K562 (cell line): ENCODE measurements around the gene SYNE1. TPM values are rescaled to one million over a fixed set of nuclear protein-coding genes. Genes with fewer than 3 reads are reported as not detected.
"Not testable (repeated sequence)": the region's sequence is repeated elsewhere in the genome, so short reads cannot be mapped to it uniquely, and the experiment has no call there.

Experiments used
- ATAC-seq: fragments of 200-7000 bp; cut with Tn5 transposase; 3 replicates; pipeline ENCODE4 v1.9.1; 2020; ENCODE audit warnings: moderate library complexity
- BruUV-seq: library from RNA; stranded (reverse); fragments of 400-500 nt; replicated peaks from 2 replicates; lab custom pipeline; 2021; lab: Mats Ljungman, UMichigan
- CTCF ChIA-PET: fragments of 300-600 bp; formaldehyde crosslinking; extraction: SDS; loops from one replicate; lab custom pipeline; 2021; ENCODE audit warnings: low intra/inter-chr PET ratio; lab: Yijun Ruan, JAX
- POLR2A ChIA-PET: fragments of 300-600, 350-650 bp; sonication (Branson Sonifier 250); formaldehyde crosslinking; extraction: SDS; loops from one replicate; lab custom pipeline; 2021; ENCODE audit warnings: antibody characterized with exemption, inconsistent platforms; lab: Yijun Ruan, JAX
- DNase-seq, 4 experiments: peaks; one replicate each; pipeline versions ENCODE4 v3.0.0 to v3.0.0-alpha.2; 2011 to 2018; ENCODE audit warnings: low spot score in 3 of 4, mixed read lengths in 3 of 4; ENCODE audit errors: extremely low read depth in 1 of 4
- FAIRE-seq: peaks from 2 replicates; lab custom pipeline; 2011; peaks lifted over from hg19 to GRCh38; lab: Jason Lieb, UNC
- H2AFZ ChIP-seq: 2 replicates; pipeline ENCODE4 v1.6.0; 2011; ENCODE audit warnings: low read depth, low read length, control low read depth, inconsistent platforms
- H3K27ac ChIP-seq: fragments of 200-600 bp; 3 replicates; pipeline ENCODE4 v1.8.0; 2011; ENCODE audit warnings: low read depth, mild to moderate bottlenecking, control low read depth, inconsistent platforms, low read length, moderate library complexity, mixed read lengths; ENCODE audit errors: extremely low read depth
- H3K27me3 ChIP-seq, 2 experiments: fragments of 300-600 bp in 1 of 2; 2 replicates in 1 of 2; 3 replicates in 1 of 2; pipeline versions ENCODE4 v1.6.0 to v1.8.0; 2011; ENCODE audit warnings: inconsistent platforms in 2 of 2, low read length in 2 of 2, mild to moderate bottlenecking in 1 of 2, mixed read lengths in 1 of 2, moderate library complexity in 1 of 2; ENCODE audit not compliant: control insufficient read depth in 2 of 2, insufficient read depth in 2 of 2
- H3K36me3 ChIP-seq: fragments of 300-600 bp; 3 replicates; pipeline ENCODE4 v1.8.0; 2011; ENCODE audit warnings: mild to moderate bottlenecking, low read length, inconsistent platforms; ENCODE audit not compliant: control insufficient read depth, insufficient read depth
- H3K4me1 ChIP-seq, 2 experiments: fragments of 200-600 bp in 1 of 2; replicated peaks in 1 of 2; 2 replicates in 1 of 2; 3 replicates in 1 of 2; pipeline versions ENCODE4 v1.5.1 to v1.8.0; 2011; ENCODE audit warnings: inconsistent platforms in 2 of 2, low read length in 2 of 2, mild to moderate bottlenecking in 1 of 2, mixed read lengths in 1 of 2, moderate library complexity in 1 of 2; ENCODE audit not compliant: control insufficient read depth in 2 of 2, insufficient read depth in 2 of 2
- H3K4me2 ChIP-seq: 2 replicates; pipeline ENCODE4 v1.6.1; 2011; ENCODE audit warnings: low read length, control low read depth, inconsistent platforms, mixed read lengths; ENCODE audit not compliant: insufficient read depth
- H3K4me3 ChIP-seq: fragments of 200-600 bp; sonication (generic), shearing (Covaris generic); 2 replicates; pipeline ENCODE4 v1.5.1; 2016; ENCODE audit warnings: control low read depth, inconsistent platforms
- H3K79me2 ChIP-seq: fragments of 200-600 bp; 3 replicates; pipeline ENCODE4 v1.8.0; 2011; ENCODE audit warnings: low read length, inconsistent platforms; ENCODE audit not compliant: control insufficient read depth, insufficient read depth
- H3K9ac ChIP-seq, 2 experiments: 2 replicates each; pipeline versions ENCODE4 v1.6.0 to v1.6.1; 2011; ENCODE audit warnings: low read depth in 2 of 2, low read length in 2 of 2, control low read depth in 1 of 2, inconsistent platforms in 1 of 2, mild to moderate bottlenecking in 1 of 2, mixed read lengths in 1 of 2; ENCODE audit not compliant: insufficient read depth in 1 of 2
- H3K9me1 ChIP-seq: one replicate; pipeline ENCODE4 v1.6.0; 2011; ENCODE audit warnings: inconsistent platforms, mild to moderate bottlenecking, low read length, moderate library complexity; ENCODE audit not compliant: control insufficient read depth, insufficient read depth
- H3K9me3 ChIP-seq: replicated peaks from 2 replicates; pipeline ENCODE4 v1.5.1; 2011; ENCODE audit warnings: low read depth, low read length, inconsistent platforms; ENCODE audit not compliant: control insufficient read depth, insufficient read depth
- H4K20me1 ChIP-seq: replicated peaks from 2 replicates; pipeline ENCODE4 v1.6.1; 2011; ENCODE audit warnings: low read length, inconsistent platforms, mixed read lengths; ENCODE audit not compliant: control insufficient read depth, insufficient read depth
- HCFC1 ChIP-seq: IDR thresholded peaks from 2 replicates; pipeline ENCODE4 v1.6.1; 2012; ENCODE audit warnings: low read depth, low read length, improper control_type of control experiment
- HDAC1 ChIP-seq, 2 experiments: fragments of 450-650 bp; IDR thresholded peaks; 2 replicates each; pipeline ENCODE4 v1.6.1; 2016 to 2017; ENCODE audit warnings: inconsistent platforms in 1 of 2, mild to moderate bottlenecking in 1 of 2, moderate library complexity in 1 of 2
- HNRNPLL ChIP-seq: fragments of 200-400 bp; formaldehyde crosslinking; IDR thresholded peaks from 2 replicates; pipeline ENCODE4 v1.6.1; 2017; ENCODE audit warnings: low read length, low read depth, mild to moderate bottlenecking; ENCODE audit not compliant: poor library complexity, severe bottlenecking
- MAFG ChIP-seq: fragments of 450-650 bp; conservative IDR thresholded peaks from 2 replicates; pipeline ENCODE4 v1.6.1; 2016; ENCODE audit warnings: missing genetic modification characterization, missing compliant biosample characterization
- NFIX ChIP-seq: fragments of 250-450 bp; sonication (Bioruptor Pico); IDR thresholded peaks from 2 replicates; pipeline ENCODE4 v1.4.0; 2020; ENCODE audit warnings: low read depth, mild to moderate bottlenecking, moderate library complexity
- ZNF589 ChIP-seq: fragments of 200-800 bp; sonication (Bioruptor generic); IDR thresholded peaks from 2 replicates; pipeline ENCODE4 v1.6.1; 2016; ENCODE audit warnings: low read depth, missing genetic modification characterization, missing compliant biosample characterization
- WGBS: fragments of 100-300 bp; shearing (Covaris generic); methylation state at CpG from one replicate; pipeline ENCODE4 v1.1.6; 2016; ENCODE audit warnings: low coverage, mixed read lengths; ENCODE audit not compliant: insufficient coverage; ENCODE audit errors: missing lambda C conversion rate; 5-methylcytosine and 5-hydroxymethylcytosine counted together
- in situ Hi-C: fragments of 300-500 bp; cut with MboI; formaldehyde crosslinking; loops from 4 replicates; pipeline ENCODE4 v1.15.0; 2018; ENCODE audit warnings: inconsistent platforms, mixed read lengths
- intact Hi-C: fragments of 100-400 bp; cut with micrococcal nuclease; formaldehyde crosslinking; loops from 2 replicates; pipeline ENCODE4 v1.14.2; 2022
- polyA plus RNA-seq, 8 experiments: library from polyadenylated mRNA; depleted of rRNA in 4 of 8; stranded (reverse) in 5 of 8; unstranded in 3 of 8; fragments of >200 nt; fragmentation: Nextera tagmentation in 2 of 8; fragmentation: Illumina TruSeq in 1 of 8; extraction: Ambion mirVana in 2 of 8; extraction: Trizol in 1 of 8; gene quantifications; 2 replicates each; pipeline versions ENCODE4 v1.2.1 to v1.2.3, GENCODE V29; 2011 to 2014; ENCODE audit warnings: inconsistent platforms in 1 of 8, missing spikeins in 1 of 8
- total RNA-seq, 7 experiments: library from RNA; depleted of rRNA in 6 of 7; stranded (reverse); fragments of >200 nt in 6 of 7; fragmentation: Illumina TruSeq in 2 of 7; extraction: Trizol in 2 of 7; gene quantifications; 2 replicates each; pipeline versions ENCODE4 v1.2.1 to v1.2.3, GENCODE V29; 2011 to 2021; ENCODE audit warnings: low replicate concordance in 1 of 7
- TF ChIP-seq, protein P1 (sequence below): sonication (generic); formaldehyde crosslinking; IDR thresholded peaks from 2 replicates; pipeline ENCODE4 v1.8.1; 2023; ENCODE audit warnings: mild to moderate bottlenecking, missing genetic modification reagents, moderate library complexity
- TF ChIP-seq, protein P2 (sequence below): sonication (generic); formaldehyde crosslinking; IDR thresholded peaks from 2 replicates; pipeline ENCODE4 v1.8.0; 2023; ENCODE audit warnings: mild to moderate bottlenecking, missing genetic modification reagents
- TF ChIP-seq, protein P3 (sequence below): fragments of 450-650 bp; IDR thresholded peaks from 2 replicates; pipeline ENCODE4 v1.6.1; 2018; ENCODE audit warnings: mild to moderate bottlenecking, low read depth; ENCODE audit not compliant: partially characterized antibody
- TF ChIP-seq, protein P4 (sequence below), 2 experiments: fragments of 250-450 bp in 1 of 2; fragments of 450-650 bp in 1 of 2; sonication (Bioruptor Pico) in 1 of 2; IDR thresholded peaks; 2 replicates each; pipeline versions ENCODE4 v1.6.1 to v1.8.0; 2016 to 2021; ENCODE audit warnings: mild to moderate bottlenecking in 2 of 2, moderate library complexity in 2 of 2, missing compliant biosample characterization in 1 of 2, missing genetic modification characterization in 1 of 2

The SYNE1 gene
- total and polyA plus RNA-seq, 9 of the 15 experiments (the other 6 are each of a cell fraction or from before 2014, with no cell fraction given), result under 0.01 to 0.42 (median 0.08) TPM; not detected in 1

DNA sequence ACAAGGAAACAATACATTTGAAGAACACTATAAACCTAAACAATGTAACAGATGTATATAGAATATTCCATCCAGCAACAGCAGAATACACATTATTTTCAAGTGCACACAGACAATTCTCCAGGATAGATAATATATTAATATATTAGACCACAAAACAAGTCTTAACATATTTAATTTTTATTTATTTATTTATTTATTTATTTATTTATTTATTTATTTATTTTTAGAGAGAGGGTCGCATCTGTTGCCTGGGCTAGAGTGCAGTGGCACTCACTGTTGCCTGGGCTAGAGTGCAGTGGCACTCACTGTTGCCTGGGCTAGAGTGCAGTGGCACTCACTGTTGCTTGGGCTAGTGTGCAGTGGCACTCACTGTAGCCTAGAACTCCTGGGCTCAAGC, 78.4 kb downstream of the SYNE1 start:
- CTCF ChIA-PET, H3K4me2 ChIP-seq, H3K27me3 ChIP-seq, H2AFZ ChIP-seq, BruUV-seq, H3K79me2 ChIP-seq, H4K20me1 ChIP-seq, H3K36me3 ChIP-seq, in situ Hi-C loops, H3K4me3 ChIP-seq, H3K4me1 ChIP-seq, ATAC-seq, FAIRE-seq, intact Hi-C loops, H3K9me1 ChIP-seq, DNase-seq, H3K9ac ChIP-seq, H3K27ac ChIP-seq, H3K9me3 ChIP-seq: not testable (repeated sequence)
- 0% methylated on average over 1 of the region's 1 CpG for WGBS
- POLR2A ChIA-PET, result interaction anchor here (0.7 kb wide), 1 partner anchor 12 kb away, joined by 4 read pairs; no protein-coding TSS in a partner anchor

DNA sequence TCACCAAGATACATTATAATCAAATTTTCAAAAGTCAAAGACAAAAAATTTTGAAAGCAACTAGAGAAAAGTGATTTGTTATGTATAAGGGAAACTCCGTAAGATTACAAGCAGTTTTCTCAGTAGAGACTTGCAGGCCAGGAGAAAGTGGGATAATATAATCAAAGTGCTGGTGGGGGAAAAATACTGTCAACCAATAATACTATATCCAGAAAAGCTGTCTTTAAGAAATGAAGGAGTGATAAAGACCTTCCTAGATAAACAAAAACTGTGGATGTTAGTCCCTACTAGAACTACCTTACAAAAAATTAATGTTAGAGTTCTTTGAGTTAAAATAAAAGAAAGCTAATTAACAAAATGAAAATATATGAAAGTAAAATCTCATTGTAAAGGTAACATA, 79.7 kb downstream of the SYNE1 start:
- Histone ChIP-seq H2AFZ (no peak overlapping the region), H3K9ac (no peak overlapping the region), H3K4me2 (no peak overlapping the region), H3K9me1 (no peaks in the 10 kb centered on the region), H3K27me3 (no peaks in the 10 kb centered on the region), H3K36me3 (no peaks in the 10 kb centered on the region), H4K20me1 (no peaks in the 10 kb centered on the region), H3K4me1 (no peaks in the 10 kb centered on the region), H3K9me3 (no peaks in the 10 kb centered on the region; the same call in 1 of the 2 replicates), H3K27ac (no peak overlapping the region), H3K4me3 (no peak overlapping the region), H3K79me2 (no peaks in the 10 kb centered on the region)
- ATAC-seq, result no peak
- POLR2A ChIA-PET, result no interaction called here
- CTCF ChIA-PET, result no interaction called here
- WGBS, result 0% methylated on average over 1 of the region's 1 CpG
- no TSS peak for BruUV-seq
- intact Hi-C loops (no loop called here), in situ Hi-C loops (no loop called here)
- no peak for DNase-seq
- no peak for FAIRE-seq
- TF ChIP-seq HNRNPLL (no peak), HDAC1 (IDR thresholded peaks at IDR 0.05) (no peak), NFIX (CRISPR knock-in tag) (no peak), HCFC1 (no peak), MAFG (tag) (no peak), ZNF589 (no peak)
- TF ChIP-seq, protein P1, sequence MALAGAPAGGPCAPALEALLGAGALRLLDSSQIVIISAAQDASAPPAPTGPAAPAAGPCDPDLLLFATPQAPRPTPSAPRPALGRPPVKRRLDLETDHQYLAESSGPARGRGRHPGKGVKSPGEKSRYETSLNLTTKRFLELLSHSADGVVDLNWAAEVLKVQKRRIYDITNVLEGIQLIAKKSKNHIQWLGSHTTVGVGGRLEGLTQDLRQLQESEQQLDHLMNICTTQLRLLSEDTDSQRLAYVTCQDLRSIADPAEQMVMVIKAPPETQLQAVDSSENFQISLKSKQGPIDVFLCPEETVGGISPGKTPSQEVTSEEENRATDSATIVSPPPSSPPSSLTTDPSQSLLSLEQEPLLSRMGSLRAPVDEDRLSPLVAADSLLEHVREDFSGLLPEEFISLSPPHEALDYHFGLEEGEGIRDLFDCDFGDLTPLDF (CRISPR knock-in tag), result no peak
- TF ChIP-seq, protein P2, sequence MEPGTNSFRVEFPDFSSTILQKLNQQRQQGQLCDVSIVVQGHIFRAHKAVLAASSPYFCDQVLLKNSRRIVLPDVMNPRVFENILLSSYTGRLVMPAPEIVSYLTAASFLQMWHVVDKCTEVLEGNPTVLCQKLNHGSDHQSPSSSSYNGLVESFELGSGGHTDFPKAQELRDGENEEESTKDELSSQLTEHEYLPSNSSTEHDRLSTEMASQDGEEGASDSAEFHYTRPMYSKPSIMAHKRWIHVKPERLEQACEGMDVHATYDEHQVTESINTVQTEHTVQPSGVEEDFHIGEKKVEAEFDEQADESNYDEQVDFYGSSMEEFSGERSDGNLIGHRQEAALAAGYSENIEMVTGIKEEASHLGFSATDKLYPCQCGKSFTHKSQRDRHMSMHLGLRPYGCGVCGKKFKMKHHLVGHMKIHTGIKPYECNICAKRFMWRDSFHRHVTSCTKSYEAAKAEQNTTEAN, result no peak
- TF ChIP-seq, protein P3, sequence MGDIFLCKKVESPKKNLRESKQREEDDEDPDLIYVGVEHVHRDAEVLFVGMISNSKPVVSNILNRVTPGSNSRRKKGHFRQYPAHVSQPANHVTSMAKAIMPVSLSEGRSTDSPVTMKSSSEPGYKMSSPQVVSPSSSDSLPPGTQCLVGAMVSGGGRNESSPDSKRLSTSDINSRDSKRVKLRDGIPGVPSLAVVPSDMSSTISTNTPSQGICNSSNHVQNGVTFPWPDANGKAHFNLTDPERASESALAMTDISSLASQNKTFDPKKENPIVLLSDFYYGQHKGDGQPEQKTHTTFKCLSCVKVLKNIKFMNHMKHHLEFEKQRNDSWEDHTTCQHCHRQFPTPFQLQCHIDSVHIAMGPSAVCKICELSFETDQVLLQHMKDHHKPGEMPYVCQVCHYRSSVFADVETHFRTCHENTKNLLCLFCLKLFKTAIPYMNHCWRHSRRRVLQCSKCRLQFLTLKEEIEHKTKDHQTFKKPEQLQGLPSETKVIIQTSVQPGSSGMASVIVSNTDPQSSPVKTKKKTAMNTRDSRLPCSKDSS, result no peak
- TF ChIP-seq, protein P4, sequence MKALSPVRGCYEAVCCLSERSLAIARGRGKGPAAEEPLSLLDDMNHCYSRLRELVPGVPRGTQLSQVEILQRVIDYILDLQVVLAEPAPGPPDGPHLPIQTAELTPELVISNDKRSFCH (CRISPR knock-in tag; IDR thresholded peaks at IDR 0.05), result no peak
- TF ChIP-seq, protein P4 (tag; IDR thresholded peaks at IDR 0.05), result no peak
